Subcutaneous preadipocyte (primary cell): ENCODE results near the gene TAS2R16. TPM values are rescaled to one million over a fixed set of nuclear protein-coding genes. Genes with fewer than 3 reads are reported as not detected.

Source experiments
- total RNA-seq: library from RNA; depleted of rRNA; stranded (reverse); fragments of >200 nt; gene quantifications from 2 replicates; pipeline ENCODE4 v1.2.3, GENCODE V29; 2012

TAS2R16 gene
- not detected in 2 replicates for total RNA-seq

GRCh38 chr7:122995600-122995999 lies at the start of gene TAS2R16:
Gene TAS2R16 (minus strand): TSS chr7:122995700. CDS start chr7:122995634, 66 bp downstream.

Other genes starting within 250 kb of the TAS2R16 start
- gene CADPS2, start 109.2 kb downstream of the TAS2R16 start, total RNA-seq, result 12.5 and 17.2 TPM in 2 replicates
- not detected in 2 replicates for gene SLC13A1, start 204.3 kb upstream of the TAS2R16 start, total RNA-seq